ENCODE results near the gene SUCLA2. TPM values are rescaled to one million over a fixed set of nuclear protein-coding genes. Genes with fewer than 3 reads are reported as not detected.

SUCLA2 gene
- total RNA-seq, 1 experiment from 2014 or later = 39.1 TPM

DNA sequence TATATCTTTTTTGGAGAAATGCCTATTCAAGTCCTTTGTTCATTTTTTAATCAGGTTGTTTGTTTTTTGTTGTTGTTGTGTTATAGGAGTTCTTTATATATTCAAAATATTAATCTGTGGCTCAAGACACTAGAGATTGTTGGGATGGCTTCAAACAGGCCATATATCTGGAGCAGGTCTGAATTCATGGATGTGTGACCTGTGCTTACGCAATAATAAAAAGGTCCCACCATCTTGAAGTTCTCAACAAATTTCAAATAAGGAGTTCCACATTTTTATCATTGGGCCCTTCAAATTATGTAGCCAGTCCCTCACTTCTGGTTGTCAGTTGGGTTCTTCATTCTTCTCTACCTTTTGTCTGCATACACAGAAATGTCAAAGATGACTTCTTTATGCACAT lies 18.7 kb upstream of the SUCLA2 start:
- Histone ChIP-seq H3K36me3 (ENCODE audit: control insufficient read depth in 1 of 2, insufficient read depth in 2 of 2, low read length in 2 of 2) (no peaks in the 10 kb centered on the region), H3K9me2 (ENCODE audit: insufficient read depth) (no peaks in the 10 kb centered on the region), H3K27me3 (ENCODE audit: insufficient read depth, low read length) (no peaks in the 10 kb centered on the region), H3K9ac (ENCODE audit: low read length) (no peak overlapping the region), H3K9me3 (ENCODE audit: control insufficient read depth in 1 of 2, insufficient read depth in 1 of 2, low read depth in 1 of 2, low read length in 2 of 2) (no peaks in the 10 kb centered on the region), H3K4me3 (replicated peaks in 1 of 2; ENCODE audit: low read depth in 1 of 2, low read length in 2 of 2) (no peak overlapping the region), H3K27ac (ENCODE audit: low read depth, low read length) (no peak overlapping the region), H3K4me1 (ENCODE audit: control insufficient read depth in 1 of 2, insufficient read depth in 2 of 2, low read length in 2 of 2) (no peaks in the 10 kb centered on the region), H2AFZ (ENCODE audit: low read depth, low read length, poor library complexity, severe bottlenecking) (no peak overlapping the region), H4K20me1 (ENCODE audit: insufficient read depth) (no peaks in the 10 kb centered on the region), H3K4me2 (ENCODE audit: low read length) (no peak overlapping the region), H3K79me2 (ENCODE audit: insufficient read depth, low read length) (no peaks in the 10 kb centered on the region)
- ChIA-PET RAD21 (ENCODE audit: low non-redundant PET in 1 of 2, low total read pairs in 2 of 2, uncharacterized antibody in 2 of 2, unreplicated experiment in 2 of 2) (no interaction called here), POLR2A (no interaction called here), CTCF (no interaction called here)
- no peak for TF ChIP-seq CEBPB (IDR thresholded peaks at IDR 0.05; ENCODE audit: low read depth)
- no peak for TF ChIP-seq YY1 (IDR thresholded peaks at IDR 0.05; ENCODE audit: extremely low read depth, insufficient replicate concordance, low read depth, low read length)
- TF ChIP-seq FOSL1 (IDR thresholded peaks at IDR 0.05; ENCODE audit: low read depth) = no peak
- TF ChIP-seq EGR1 (IDR thresholded peaks at IDR 0.05; ENCODE audit: low read depth) = no peak
- no peak for TF ChIP-seq JUND (IDR thresholded peaks at IDR 0.05)
- TF ChIP-seq, protein P1, sequence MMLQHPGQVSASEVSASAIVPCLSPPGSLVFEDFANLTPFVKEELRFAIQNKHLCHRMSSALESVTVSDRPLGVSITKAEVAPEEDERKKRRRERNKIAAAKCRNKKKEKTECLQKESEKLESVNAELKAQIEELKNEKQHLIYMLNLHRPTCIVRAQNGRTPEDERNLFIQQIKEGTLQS (IDR thresholded peaks at IDR 0.05) = no peak
- no peak for TF ChIP-seq CBX3 (IDR thresholded peaks at IDR 0.05; ENCODE audit: low read depth)
- TF ChIP-seq RAD21 (IDR thresholded peaks at IDR 0.05; ENCODE audit: low read depth) = no peak
- TF ChIP-seq SIN3A (IDR thresholded peaks at IDR 0.05; ENCODE audit: low read depth) = no peak
- no peak for TF ChIP-seq TCF7L2 (IDR thresholded peaks at IDR 0.05; ENCODE audit: borderline replicate concordance, extremely low read depth, insufficient read depth, insufficient read length)
- TF ChIP-seq EZH2phosphoT487 (IDR thresholded peaks at IDR 0.05; ENCODE audit: borderline replicate concordance) = no peak
- no peak for TF ChIP-seq REST (IDR thresholded peaks at IDR 0.05; ENCODE audit: low read depth)
- TF ChIP-seq, protein P2, sequence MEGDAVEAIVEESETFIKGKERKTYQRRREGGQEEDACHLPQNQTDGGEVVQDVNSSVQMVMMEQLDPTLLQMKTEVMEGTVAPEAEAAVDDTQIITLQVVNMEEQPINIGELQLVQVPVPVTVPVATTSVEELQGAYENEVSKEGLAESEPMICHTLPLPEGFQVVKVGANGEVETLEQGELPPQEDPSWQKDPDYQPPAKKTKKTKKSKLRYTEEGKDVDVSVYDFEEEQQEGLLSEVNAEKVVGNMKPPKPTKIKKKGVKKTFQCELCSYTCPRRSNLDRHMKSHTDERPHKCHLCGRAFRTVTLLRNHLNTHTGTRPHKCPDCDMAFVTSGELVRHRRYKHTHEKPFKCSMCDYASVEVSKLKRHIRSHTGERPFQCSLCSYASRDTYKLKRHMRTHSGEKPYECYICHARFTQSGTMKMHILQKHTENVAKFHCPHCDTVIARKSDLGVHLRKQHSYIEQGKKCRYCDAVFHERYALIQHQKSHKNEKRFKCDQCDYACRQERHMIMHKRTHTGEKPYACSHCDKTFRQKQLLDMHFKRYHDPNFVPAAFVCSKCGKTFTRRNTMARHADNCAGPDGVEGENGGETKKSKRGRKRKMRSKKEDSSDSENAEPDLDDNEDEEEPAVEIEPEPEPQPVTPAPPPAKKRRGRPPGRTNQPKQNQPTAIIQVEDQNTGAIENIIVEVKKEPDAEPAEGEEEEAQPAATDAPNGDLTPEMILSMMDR (IDR thresholded peaks at IDR 0.05 in 2 of 3, conservative IDR thresholded peaks at IDR 0.05 in 1 of 3; ENCODE audit: borderline replicate concordance in 1 of 3, insufficient read depth in 1 of 3, low read depth in 2 of 3, low read length in 2 of 3) = no peak
- TF ChIP-seq SP1 (IDR thresholded peaks at IDR 0.05; ENCODE audit: low read depth) = no peak
- TF ChIP-seq, protein P3, sequence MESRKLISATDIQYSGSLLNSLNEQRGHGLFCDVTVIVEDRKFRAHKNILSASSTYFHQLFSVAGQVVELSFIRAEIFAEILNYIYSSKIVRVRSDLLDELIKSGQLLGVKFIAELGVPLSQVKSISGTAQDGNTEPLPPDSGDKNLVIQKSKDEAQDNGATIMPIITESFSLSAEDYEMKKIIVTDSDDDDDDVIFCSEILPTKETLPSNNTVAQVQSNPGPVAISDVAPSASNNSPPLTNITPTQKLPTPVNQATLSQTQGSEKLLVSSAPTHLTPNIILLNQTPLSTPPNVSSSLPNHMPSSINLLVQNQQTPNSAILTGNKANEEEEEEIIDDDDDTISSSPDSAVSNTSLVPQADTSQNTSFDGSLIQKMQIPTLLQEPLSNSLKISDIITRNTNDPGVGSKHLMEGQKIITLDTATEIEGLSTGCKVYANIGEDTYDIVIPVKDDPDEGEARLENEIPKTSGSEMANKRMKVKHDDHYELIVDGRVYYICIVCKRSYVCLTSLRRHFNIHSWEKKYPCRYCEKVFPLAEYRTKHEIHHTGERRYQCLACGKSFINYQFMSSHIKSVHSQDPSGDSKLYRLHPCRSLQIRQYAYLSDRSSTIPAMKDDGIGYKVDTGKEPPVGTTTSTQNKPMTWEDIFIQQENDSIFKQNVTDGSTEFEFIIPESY (IDR thresholded peaks at IDR 0.05; ENCODE audit: extremely low read depth, insufficient replicate concordance, low read length) = no peak
- BruUV-seq (replicated peaks) = no TSS peak
- DNase-seq (ENCODE audit: low read depth, low spot score) (no peak), ATAC-seq (no peak)
- intact Hi-C loops (cut with micrococcal nuclease) = no loop called here
